Activated CD8-positive, alpha-beta memory T cell treated with anti-CD3 and anti-CD28 coated beads, Interleukin-2, amount 10 ng/mL, durations not matched to agents 7 days and 5 days (primary cell): Measurements from ENCODE around the gene CACNA1B. TPM values are rescaled to one million over a fixed set of nuclear protein-coding genes. Genes with fewer than 3 reads are reported as not detected.
"Not testable (repeated sequence)": the region's sequence is repeated elsewhere in the genome, so short reads cannot be mapped to it uniquely, and the experiment has no call there.

Source experiments
- ATAC-seq: fragments of 150-1000 bp; cut with Tn5 transposase; one replicate; pipeline ENCODE4 v1.10.0; 2021; ENCODE audit warnings: moderate library complexity
- CTCF ChIA-PET: fragments of 350-600 bp; sonication (Branson Sonifier 250); formaldehyde crosslinking; loops from one replicate; lab custom pipeline; 2021; ENCODE audit warnings: antibody characterized with exemption; lab: Charles Lee
- DNase-seq: peaks from one replicate; pipeline ENCODE4 v3.0.0-alpha.2; 2020
- H3K27ac Mint-ChIP-seq: one replicate; pipeline ENCODE4 v1.8.0; 2021; ENCODE audit warnings: mild to moderate bottlenecking, mixed read lengths
- H3K27me3 Mint-ChIP-seq: one replicate; pipeline ENCODE4 v1.8.0; 2021; ENCODE audit warnings: mixed read lengths
- H3K36me3 Mint-ChIP-seq: one replicate; pipeline ENCODE4 v1.8.0; 2021; ENCODE audit warnings: mild to moderate bottlenecking, mixed read lengths
- H3K4me1 Mint-ChIP-seq: one replicate; pipeline ENCODE4 v1.8.0; 2021; ENCODE audit warnings: mixed read lengths
- H3K4me3 Mint-ChIP-seq: one replicate; pipeline ENCODE4 v1.8.0; 2021; ENCODE audit warnings: mild to moderate bottlenecking, moderate library complexity, mixed read lengths
- H3K9me3 Mint-ChIP-seq: one replicate; pipeline ENCODE4 v1.8.0; 2022; ENCODE audit warnings: low read depth, mixed read lengths
- total RNA-seq, 2 experiments: library from RNA; stranded (reverse); gene quantifications; one replicate each; pipeline ENCODE4 v1.2.3, GENCODE V29; 2021

The CACNA1B gene
- total RNA-seq, 2 experiments from 2014 or later: not detected

DNA sequence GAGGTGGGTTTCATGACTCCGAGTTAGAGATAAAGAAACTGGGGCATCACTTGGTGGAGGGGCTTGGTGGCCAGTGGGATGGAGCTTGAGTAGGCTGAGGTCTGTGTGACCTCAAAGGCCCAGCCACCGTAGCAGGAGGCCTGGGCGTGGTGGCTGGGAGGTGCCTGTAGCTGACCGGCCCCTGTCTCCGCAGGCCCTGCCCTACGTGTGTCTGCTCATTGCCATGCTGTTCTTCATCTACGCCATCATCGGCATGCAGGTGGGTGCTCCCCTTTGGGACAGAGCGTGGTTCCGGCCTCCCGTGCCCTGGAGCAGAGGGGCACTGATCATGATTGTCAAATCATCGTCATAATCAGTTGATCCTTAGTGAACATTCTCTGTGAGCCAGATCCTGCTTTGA is 196.2 kb downstream of the CACNA1B start:
- H3K27ac Mint-ChIP-seq: no peak overlapping the region
- no peaks in the 10 kb centered on the region for H3K36me3 Mint-ChIP-seq
- ATAC-seq: no peak
- no peak overlapping the region for H3K4me3 Mint-ChIP-seq
- DNase-seq: no peak
- no peaks in the 10 kb centered on the region for H3K4me1 Mint-ChIP-seq
- CTCF ChIA-PET: no interaction called here
- no peaks in the 10 kb centered on the region for H3K9me3 Mint-ChIP-seq
- H3K27me3 Mint-ChIP-seq: no peaks in the 10 kb centered on the region

DNA sequence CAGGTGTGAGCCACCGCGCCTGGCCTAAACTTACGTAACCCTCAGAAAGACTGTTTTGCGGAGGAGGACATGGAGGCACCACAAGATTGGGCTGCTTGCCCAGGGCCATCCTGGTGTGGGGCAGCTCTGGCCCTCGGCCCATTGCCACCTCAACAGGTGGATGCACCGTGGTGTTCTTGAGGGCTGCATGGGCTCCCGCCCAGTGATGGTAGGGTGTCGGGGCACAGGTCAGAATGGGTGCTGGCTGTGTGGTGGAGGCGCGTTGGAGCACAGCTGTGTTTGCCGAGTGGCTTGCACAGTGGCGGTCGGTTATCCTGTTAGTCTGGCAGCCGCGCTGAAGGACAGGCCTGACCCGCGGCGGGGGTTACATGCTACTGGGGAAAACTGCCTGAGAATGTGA is 196.9 kb downstream of the CACNA1B start:
- no peaks in the 10 kb centered on the region for H3K4me1 Mint-ChIP-seq
- ATAC-seq: no peak
- H3K9me3 Mint-ChIP-seq: no peaks in the 10 kb centered on the region
- DNase-seq: no peak
- CTCF ChIA-PET: no interaction called here
- H3K27me3 Mint-ChIP-seq: no peaks in the 10 kb centered on the region
- no peaks in the 10 kb centered on the region for H3K36me3 Mint-ChIP-seq
- H3K27ac Mint-ChIP-seq: no peak overlapping the region
- H3K4me3 Mint-ChIP-seq: no peak overlapping the region

DNA sequence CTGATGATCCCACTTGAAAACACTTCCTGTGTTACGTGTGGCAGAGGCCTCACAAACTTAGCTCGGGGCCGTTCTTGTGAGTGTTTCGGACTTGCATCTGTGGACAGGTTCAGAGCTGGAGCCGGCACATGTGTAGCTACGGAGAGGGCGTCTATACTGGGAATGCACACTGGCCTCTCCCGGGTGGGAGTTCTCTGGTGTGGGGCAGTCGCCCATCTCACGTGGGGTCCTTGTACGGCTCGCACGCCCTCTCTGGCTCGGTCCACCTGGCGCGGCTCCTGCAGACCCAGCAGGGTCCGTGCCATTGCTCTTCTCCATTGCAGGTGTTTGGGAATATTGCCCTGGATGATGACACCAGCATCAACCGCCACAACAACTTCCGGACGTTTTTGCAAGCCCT is 197.9 kb downstream of the CACNA1B start:
- Mint-ChIP-seq H3K36me3 (no peaks in the 10 kb centered on the region), H3K4me3 (no peak overlapping the region), H3K9me3 (no peaks in the 10 kb centered on the region), H3K27ac (no peak overlapping the region), H3K27me3 (peaks cover 2% of the 10 kb centered on the region), H3K4me1 (no peaks in the 10 kb centered on the region)
- ATAC-seq (no peak), DNase-seq (no peak)
- CTCF ChIA-PET: no interaction called here

GRCh38 chr9:138075961-138076649 is 198.5 kb downstream of the CACNA1B start:
- no peaks in the 10 kb centered on the region for H3K9me3 Mint-ChIP-seq
- no peak for DNase-seq
- H3K36me3 Mint-ChIP-seq: no peaks in the 10 kb centered on the region
- CTCF ChIA-PET: interaction anchor here (1.1 kb wide), 1 partner anchor 14 kb away, joined by 3 read pairs; no protein-coding TSS in a partner anchor
- no peaks in the 10 kb centered on the region for H3K4me1 Mint-ChIP-seq
- no peak overlapping the region for H3K27ac Mint-ChIP-seq
- ATAC-seq: no peak
- peaks cover 3% of the 10 kb centered on the region for H3K27me3 Mint-ChIP-seq
- H3K4me3 Mint-ChIP-seq: no peak overlapping the region

DNA sequence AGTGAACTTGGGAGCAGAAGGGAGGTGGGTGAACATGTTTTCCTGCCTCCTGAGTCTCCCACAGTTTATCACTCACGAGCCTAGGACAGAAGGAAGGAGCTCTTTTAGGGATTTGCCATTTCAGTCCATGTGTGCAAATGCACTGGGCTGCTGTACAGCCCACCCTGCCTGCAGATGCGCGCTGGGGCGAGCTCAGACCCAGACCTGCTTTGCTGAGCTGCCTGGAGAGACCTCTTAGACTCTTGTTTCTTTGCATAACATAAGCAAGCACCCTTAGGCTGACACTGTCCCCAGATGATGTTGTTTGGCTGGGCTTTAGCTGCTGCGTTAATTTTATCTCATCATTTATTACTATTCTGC is 199.0 kb downstream of the CACNA1B start:
- H3K9me3 Mint-ChIP-seq: no peaks in the 10 kb centered on the region
- ATAC-seq (no peak), DNase-seq (no peak)
- H3K27me3 Mint-ChIP-seq: peaks cover 3% of the 10 kb centered on the region
- no peaks in the 10 kb centered on the region for H3K36me3 Mint-ChIP-seq
- CTCF ChIA-PET: interaction anchor here (1.1 kb wide), 1 partner anchor 14 kb away, joined by 3 read pairs; no protein-coding TSS in a partner anchor
- H3K27ac Mint-ChIP-seq: no peak overlapping the region
- no peak overlapping the region for H3K4me3 Mint-ChIP-seq
- H3K4me1 Mint-ChIP-seq: no peaks in the 10 kb centered on the region

GRCh38 chr9:138077126-138077525 is 199.5 kb downstream of the CACNA1B start:
- Mint-ChIP-seq H3K27ac (no peak overlapping the region), H3K27me3 (peaks cover 3% of the 10 kb centered on the region), H3K4me3 (no peak overlapping the region), H3K4me1 (no peaks in the 10 kb centered on the region), H3K9me3 (no peaks in the 10 kb centered on the region), H3K36me3 (no peaks in the 10 kb centered on the region)
- CTCF ChIA-PET: interaction anchor here (1.1 kb wide), 1 partner anchor 13 kb away, joined by 3 read pairs; no protein-coding TSS in a partner anchor
- DNase-seq (peak; percentile 30), ATAC-seq (no peak)

GRCh38 chr9:138077898-138078540 is 200.4 kb downstream of the CACNA1B start:
- no peak overlapping the region for H3K27ac Mint-ChIP-seq
- ATAC-seq: no peak
- H3K9me3 Mint-ChIP-seq: no peaks in the 10 kb centered on the region
- CTCF ChIA-PET: no interaction called here
- H3K4me1 Mint-ChIP-seq: no peaks in the 10 kb centered on the region
- no peak for DNase-seq
- peaks cover 3% of the 10 kb centered on the region for H3K27me3 Mint-ChIP-seq
- no peak overlapping the region for H3K4me3 Mint-ChIP-seq
- H3K36me3 Mint-ChIP-seq: no peaks in the 10 kb centered on the region

DNA sequence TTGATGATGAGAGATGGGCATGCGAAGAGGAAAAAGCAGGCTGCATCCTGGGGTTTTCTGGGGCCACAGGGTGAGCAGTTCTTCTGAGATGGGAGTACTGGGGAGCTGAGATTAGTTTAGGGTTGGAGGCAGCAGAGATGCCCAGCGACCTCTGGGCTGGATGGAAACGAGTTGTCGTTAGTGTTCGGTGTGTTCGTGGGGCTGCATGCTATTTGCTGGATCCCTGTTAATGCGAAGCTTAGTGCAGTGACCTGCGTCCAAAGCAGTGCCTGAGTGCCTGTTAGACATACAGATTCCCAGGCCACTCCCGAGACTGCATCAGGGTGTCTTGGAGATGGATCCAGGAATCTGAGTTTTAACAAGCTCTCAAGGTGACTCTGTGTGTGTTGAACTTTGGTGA is 201.3 kb downstream of the CACNA1B start:
- Mint-ChIP-seq H3K9me3 (no peaks in the 10 kb centered on the region), H3K36me3 (no peaks in the 10 kb centered on the region), H3K4me3 (no peak overlapping the region), H3K27me3 (peaks cover 3% of the 10 kb centered on the region), H3K27ac (no peak overlapping the region), H3K4me1 (no peaks in the 10 kb centered on the region)
- ATAC-seq (no peak), DNase-seq (peak; percentile 34)
- CTCF ChIA-PET: no interaction called here

DNA sequence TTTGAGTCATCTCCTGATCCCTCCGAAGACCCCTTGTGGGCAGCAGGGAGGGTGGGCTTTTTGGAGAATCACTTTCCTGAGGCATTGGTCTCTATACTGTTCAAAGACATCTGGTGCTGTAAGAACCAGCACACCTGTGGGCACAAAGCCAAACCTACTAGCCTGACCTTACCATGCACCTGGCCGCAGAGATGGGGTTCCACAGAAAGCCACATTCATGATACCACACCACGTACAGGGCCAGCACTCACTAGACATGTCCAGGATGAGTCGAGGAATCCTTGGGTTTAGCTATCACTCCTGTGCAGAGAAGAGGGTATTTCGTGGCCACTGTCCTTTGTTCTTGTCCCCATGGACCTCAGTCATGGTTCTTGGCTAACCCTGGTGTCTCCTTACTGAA is 203.4 kb downstream of the CACNA1B start:
- no peak overlapping the region for H3K27ac Mint-ChIP-seq
- CTCF ChIA-PET: no interaction called here
- peaks cover 9% of the 10 kb centered on the region for H3K9me3 Mint-ChIP-seq
- ATAC-seq (no peak), DNase-seq (no peak)
- H3K27me3 Mint-ChIP-seq: peaks cover 3% of the 10 kb centered on the region
- no peaks in the 10 kb centered on the region for H3K36me3 Mint-ChIP-seq
- no peaks in the 10 kb centered on the region for H3K4me1 Mint-ChIP-seq
- H3K4me3 Mint-ChIP-seq: no peak overlapping the region

DNA sequence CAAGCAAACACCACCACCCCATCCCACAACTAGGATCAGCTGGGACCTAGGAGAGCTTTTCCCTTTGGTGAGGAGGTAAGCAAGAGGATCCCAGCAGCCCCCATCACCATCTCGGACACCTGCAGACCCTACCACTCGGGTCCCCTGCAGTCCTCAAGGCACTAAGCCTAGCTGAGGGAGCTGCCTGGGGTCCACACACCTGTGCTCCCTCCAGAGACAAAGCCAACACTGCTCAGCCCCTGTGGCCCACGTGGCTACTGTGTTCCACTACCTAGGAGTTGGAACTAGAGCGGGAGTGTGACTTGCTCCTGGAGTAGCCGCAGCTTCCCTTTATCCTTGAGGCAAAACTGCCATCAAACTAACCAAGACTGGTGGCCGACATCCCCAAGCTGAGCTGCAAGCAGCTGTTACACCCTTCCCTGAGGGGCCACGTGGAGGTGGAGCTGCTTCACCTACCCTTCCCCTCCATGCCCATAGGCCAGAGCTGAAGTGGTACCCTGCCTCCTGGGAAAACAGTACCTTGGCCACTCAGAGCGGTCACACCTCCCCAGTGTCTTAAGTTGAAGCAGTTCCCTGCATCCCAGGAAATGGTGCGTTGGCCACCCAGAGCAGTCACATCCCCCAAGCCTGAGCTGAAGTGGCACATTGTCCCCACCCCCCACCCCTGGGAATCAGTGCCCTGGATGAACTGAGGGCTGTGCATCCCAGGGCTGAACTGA is 205.5 kb downstream of the CACNA1B start:
- Mint-ChIP-seq H3K27me3 (peaks cover 3% of the 10 kb centered on the region), H3K27ac (no peak overlapping the region), H3K4me3 (no peak overlapping the region), H3K4me1 (no peaks in the 10 kb centered on the region), H3K9me3 (peaks cover 9% of the 10 kb centered on the region), H3K36me3 (no peaks in the 10 kb centered on the region)
- ATAC-seq: no peak
- DNase-seq: no peak
- CTCF ChIA-PET: no interaction called here

GRCh38 chr9:138083873-138084272 is 206.3 kb downstream of the CACNA1B start:
- Mint-ChIP-seq H3K4me1 (no peaks in the 10 kb centered on the region), H3K27me3 (peaks cover 3% of the 10 kb centered on the region), H3K36me3 (no peaks in the 10 kb centered on the region), H3K27ac (no peak overlapping the region), H3K4me3 (no peak overlapping the region), H3K9me3 (peaks cover 9% of the 10 kb centered on the region)
- DNase-seq (no peak), ATAC-seq (no peak)
- CTCF ChIA-PET: no interaction called here

DNA sequence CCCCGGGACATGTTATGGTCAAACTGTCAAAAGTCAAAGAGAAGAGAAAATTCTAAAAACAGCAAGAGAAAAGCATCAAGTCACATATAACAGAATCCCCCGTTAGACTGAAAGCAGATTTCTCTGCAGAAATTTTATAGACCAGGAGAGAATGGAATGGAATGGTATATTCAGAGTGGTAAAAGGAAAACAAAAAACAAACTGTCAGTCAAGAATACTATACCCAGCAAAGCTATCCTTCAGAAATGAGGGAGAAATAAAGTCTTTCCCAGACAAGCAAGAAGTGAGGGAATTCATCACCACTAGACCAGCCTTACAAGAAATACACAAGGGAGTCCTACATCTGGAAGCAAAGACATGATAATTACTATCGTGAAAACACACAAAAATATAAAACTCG is 208.0 kb downstream of the CACNA1B start:
- H3K27ac Mint-ChIP-seq: no peak overlapping the region
- H3K36me3 Mint-ChIP-seq: no peaks in the 10 kb centered on the region
- no peak overlapping the region for H3K4me3 Mint-ChIP-seq
- H3K4me1 Mint-ChIP-seq: no peaks in the 10 kb centered on the region
- peaks cover 9% of the 10 kb centered on the region for H3K9me3 Mint-ChIP-seq
- peaks cover 9% of the 10 kb centered on the region for H3K27me3 Mint-ChIP-seq
- DNase-seq (no peak), ATAC-seq (no peak)
- CTCF ChIA-PET: no interaction called here

DNA sequence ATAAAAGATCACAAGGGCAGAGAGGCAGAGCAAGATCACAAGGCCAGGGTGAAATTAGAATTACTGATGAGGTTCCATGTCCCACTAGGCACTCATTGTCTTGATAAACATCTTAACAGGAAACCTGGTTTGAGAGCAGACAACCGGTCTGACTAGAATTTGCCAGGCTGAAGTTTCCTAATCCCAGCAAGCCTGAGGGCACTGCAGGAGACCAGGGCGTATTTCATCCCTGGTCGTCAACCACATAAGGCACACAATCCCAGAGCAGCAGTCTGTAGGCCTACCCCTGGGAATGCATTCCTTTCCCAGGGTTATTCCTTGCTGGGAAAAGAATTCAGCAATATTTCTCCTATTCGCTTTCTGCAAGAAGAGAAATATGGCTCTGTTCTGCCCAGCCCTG is 214.5 kb downstream of the CACNA1B start:
- H3K36me3 Mint-ChIP-seq, H3K9me3 Mint-ChIP-seq, CTCF ChIA-PET, DNase-seq, H3K4me3 Mint-ChIP-seq, ATAC-seq, H3K4me1 Mint-ChIP-seq, H3K27ac Mint-ChIP-seq: not testable (repeated sequence)
- peaks cover 14% of the 10 kb centered on the region for H3K27me3 Mint-ChIP-seq

- Mint-ChIP-seq H3K4me3 (no peak overlapping the region), H3K27me3 (peaks cover 12% of the 10 kb centered on the region), H3K9me3 (no peaks in the 10 kb centered on the region), H3K4me1 (no peaks in the 10 kb centered on the region), H3K27ac (no peak overlapping the region), H3K36me3 (no peaks in the 10 kb centered on the region)
- CTCF ChIA-PET: no interaction called here
- ATAC-seq (no peak), DNase-seq (no peak)
Observed at GRCh38 chr9:138094028-138094427, 216.4 kb downstream of the CACNA1B start.
